Neural cell (in vitro differentiated cells): ENCODE results near the gene GRIA3. TPM values are rescaled to one million over a fixed set of nuclear protein-coding genes. Genes with fewer than 3 reads are reported as not detected.

Experiments used
- H2AFZ ChIP-seq: fragments of 200-600, 300-800 bp; sonication (generic), shearing (Covaris generic); 2 replicates; pipeline ENCODE4 v1.6.0; 2014; ENCODE audit warnings: low read depth, mild to moderate bottlenecking, antibody characterized with exemption, low read length, moderate library complexity
- H3F3A ChIP-seq: fragments of 200-600 bp; shearing (Covaris generic); 2 replicates; pipeline ENCODE4 v1.6.1; 2016; ENCODE audit warnings: mild to moderate bottlenecking, moderate library complexity, mixed read lengths, antibody characterized with exemption, low read length; ENCODE audit not compliant: insufficient read depth, poor library complexity, severe bottlenecking
- H3K27ac ChIP-seq: fragments of 200-600, 300-800 bp; sonication (generic), shearing (Covaris generic); 2 replicates; pipeline ENCODE4 v1.5.1; 2014; ENCODE audit warnings: mild to moderate bottlenecking, low read length, moderate library complexity
- H3K27me3 ChIP-seq: fragments of 300-800, 200-600 bp; sonication (generic), shearing (Covaris generic); 2 replicates; pipeline ENCODE4 v1.6.0; 2014; ENCODE audit warnings: mild to moderate bottlenecking, low read depth, low read length, moderate library complexity; ENCODE audit not compliant: insufficient read depth
- H3K36me3 ChIP-seq: fragments of 300-800, 200-600 bp; sonication (generic), shearing (Covaris generic); 2 replicates; pipeline ENCODE4 v1.5.1; 2014; ENCODE audit warnings: mild to moderate bottlenecking, antibody characterized with exemption, low read length, moderate library complexity; ENCODE audit not compliant: insufficient read depth
- H3K4me2 ChIP-seq: fragments of 300-800, 200-600 bp; sonication (generic), shearing (Covaris generic); 2 replicates; pipeline ENCODE4 v1.6.0; 2014; ENCODE audit warnings: mild to moderate bottlenecking, low read length
- H3K4me3 ChIP-seq: fragments of 300-800, 200-600 bp; sonication (generic), shearing (Covaris generic); 2 replicates; pipeline ENCODE4 v1.5.1; 2014; ENCODE audit warnings: mild to moderate bottlenecking, low read length, moderate library complexity
- H3K79me2 ChIP-seq: fragments of 200-600 bp; shearing (Covaris generic); replicated peaks from 2 replicates; pipeline ENCODE4 v1.6.0; 2014; ENCODE audit warnings: mild to moderate bottlenecking, low read length, moderate library complexity; ENCODE audit not compliant: insufficient read depth
- H3K9ac ChIP-seq: fragments of 300-800, 200-600 bp; sonication (generic), shearing (Covaris generic); 2 replicates; pipeline ENCODE4 v1.6.1; 2016; ENCODE audit warnings: mild to moderate bottlenecking, low read length, mixed read lengths
- H3K9me2 ChIP-seq: fragments of 200-600 bp; shearing (Covaris generic); 2 replicates; pipeline ENCODE4 v1.6.1; 2016; ENCODE audit warnings: mild to moderate bottlenecking, low read length, mixed read lengths; ENCODE audit not compliant: insufficient read depth
- H3K9me3 ChIP-seq: fragments of 200-600, 300-800 bp; sonication (generic), shearing (Covaris generic); 2 replicates; pipeline ENCODE4 v1.6.1; 2016; ENCODE audit warnings: mild to moderate bottlenecking, mixed run types, low read length, moderate library complexity, mixed read lengths
- H4K20me1 ChIP-seq: fragments of 200-600 bp; shearing (Covaris generic); 2 replicates; pipeline ENCODE4 v1.6.1; 2016; ENCODE audit warnings: mild to moderate bottlenecking, mixed run types; ENCODE audit not compliant: insufficient read depth
- EP300 ChIP-seq: fragments of 450-650 bp; conservative IDR thresholded peaks from 2 replicates; pipeline ENCODE4 v1.6.1; 2014; ENCODE audit warnings: antibody characterized with exemption, mild to moderate bottlenecking, moderate library complexity; ENCODE audit not compliant: poor library complexity, severe bottlenecking
- EZH2 ChIP-seq: fragments of 200-600, 300-800 bp; shearing (Covaris generic), sonication (generic); IDR thresholded peaks from 2 replicates; pipeline ENCODE4 v1.6.1; 2014; ENCODE audit warnings: antibody characterized with exemption, low read length, borderline replicate concordance, mild to moderate bottlenecking; ENCODE audit not compliant: insufficient read depth, poor library complexity, severe bottlenecking
- MXI1 ChIP-seq: fragments of 450-650 bp; conservative IDR thresholded peaks from 2 replicates; pipeline ENCODE4 v1.6.1; 2014; ENCODE audit warnings: antibody characterized with exemption, mild to moderate bottlenecking; ENCODE audit not compliant: poor library complexity, severe bottlenecking
- POLR2AphosphoS5 ChIP-seq: IDR thresholded peaks from 2 replicates; pipeline ENCODE4 v1.6.1; 2012
- RAD21 ChIP-seq: fragments of 450-650 bp; conservative IDR thresholded peaks from 2 replicates; pipeline ENCODE4 v1.6.1; 2014; ENCODE audit warnings: antibody characterized with exemption, mild to moderate bottlenecking, moderate library complexity
- SMC3 ChIP-seq: fragments of 450-650 bp; conservative IDR thresholded peaks from 2 replicates; pipeline ENCODE4 v1.6.1; 2014; ENCODE audit warnings: antibody characterized with exemption, mild to moderate bottlenecking, moderate library complexity; ENCODE audit not compliant: poor library complexity
- TAF1 ChIP-seq: IDR thresholded peaks from 2 replicates; pipeline ENCODE4 v1.6.1; 2012; ENCODE audit warnings: low read depth
- polyA plus RNA-seq: library from polyadenylated mRNA; depleted of rRNA; stranded (reverse); fragments of >200 nt; gene quantifications from 2 replicates; pipeline ENCODE4 v1.2.3, GENCODE V29; 2014
- TF ChIP-seq, protein P1 (sequence below): fragments of 450-650 bp; IDR thresholded peaks from 2 replicates; pipeline ENCODE4 v1.5.1; 2014; ENCODE audit warnings: antibody characterized with exemption, mild to moderate bottlenecking, moderate library complexity; ENCODE audit not compliant: poor library complexity, severe bottlenecking
- TF ChIP-seq, protein P2 (sequence below): IDR thresholded peaks from 2 replicates; pipeline ENCODE4 v1.6.1; 2012; ENCODE audit warnings: borderline replicate concordance

The GRIA3 gene
- polyA plus RNA-seq, 1 donor from 2014 or later, result 7.8 TPM

DNA sequence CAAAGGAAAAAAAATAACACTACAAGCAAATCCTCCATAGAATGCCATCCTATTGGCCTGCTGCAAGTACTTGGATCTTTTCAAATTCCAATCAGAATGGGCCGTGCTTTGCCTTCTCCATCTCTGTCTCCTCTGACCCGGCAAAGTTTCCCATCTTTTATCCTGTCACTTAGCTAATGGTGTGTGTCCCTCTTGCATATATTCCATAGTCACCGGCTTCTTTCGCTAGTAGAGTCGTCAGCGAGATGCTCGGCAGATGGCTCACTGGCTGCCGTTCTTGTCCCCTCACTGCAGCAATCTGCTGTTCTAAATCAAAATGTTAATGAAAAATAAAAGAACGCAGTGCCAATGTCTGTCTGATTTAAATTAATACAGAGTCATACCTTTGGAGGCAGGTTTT, 22.1 kb downstream of the GRIA3 start:
- TF ChIP-seq, protein P1, sequence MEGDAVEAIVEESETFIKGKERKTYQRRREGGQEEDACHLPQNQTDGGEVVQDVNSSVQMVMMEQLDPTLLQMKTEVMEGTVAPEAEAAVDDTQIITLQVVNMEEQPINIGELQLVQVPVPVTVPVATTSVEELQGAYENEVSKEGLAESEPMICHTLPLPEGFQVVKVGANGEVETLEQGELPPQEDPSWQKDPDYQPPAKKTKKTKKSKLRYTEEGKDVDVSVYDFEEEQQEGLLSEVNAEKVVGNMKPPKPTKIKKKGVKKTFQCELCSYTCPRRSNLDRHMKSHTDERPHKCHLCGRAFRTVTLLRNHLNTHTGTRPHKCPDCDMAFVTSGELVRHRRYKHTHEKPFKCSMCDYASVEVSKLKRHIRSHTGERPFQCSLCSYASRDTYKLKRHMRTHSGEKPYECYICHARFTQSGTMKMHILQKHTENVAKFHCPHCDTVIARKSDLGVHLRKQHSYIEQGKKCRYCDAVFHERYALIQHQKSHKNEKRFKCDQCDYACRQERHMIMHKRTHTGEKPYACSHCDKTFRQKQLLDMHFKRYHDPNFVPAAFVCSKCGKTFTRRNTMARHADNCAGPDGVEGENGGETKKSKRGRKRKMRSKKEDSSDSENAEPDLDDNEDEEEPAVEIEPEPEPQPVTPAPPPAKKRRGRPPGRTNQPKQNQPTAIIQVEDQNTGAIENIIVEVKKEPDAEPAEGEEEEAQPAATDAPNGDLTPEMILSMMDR, result no peak
- TF ChIP-seq TAF1 (no peak), POLR2AphosphoS5 (no peak)
- no peaks in the 10 kb centered on the region for H3K27me3 ChIP-seq
- H3K4me3 ChIP-seq, result no peak overlapping the region

DNA sequence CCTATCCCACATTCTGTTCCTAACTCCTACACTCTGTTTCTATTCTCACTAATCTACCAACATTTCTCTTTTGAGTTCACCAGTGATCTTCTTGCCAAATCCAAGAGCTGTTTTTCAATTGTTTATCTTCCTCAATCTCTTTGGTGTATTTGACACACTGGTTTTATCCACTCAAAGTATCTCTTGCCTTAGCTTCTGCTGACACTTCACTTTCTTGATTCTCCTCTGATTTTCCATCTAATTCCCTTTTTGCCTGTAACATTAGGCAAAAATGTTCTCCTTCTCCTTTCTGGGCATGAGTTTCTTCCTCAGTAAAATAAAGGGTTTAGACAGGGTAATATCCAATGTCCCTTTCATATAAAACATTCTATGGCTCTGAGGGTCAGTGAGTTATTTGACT, 26.2 kb downstream of the GRIA3 start:
- no peaks in the 10 kb centered on the region for H3K9me3 ChIP-seq
- H3K27ac ChIP-seq, result no peak overlapping the region
- H3K4me3 ChIP-seq, result no peak overlapping the region
- no peaks in the 10 kb centered on the region for H3K36me3 ChIP-seq
- H3K9ac ChIP-seq, result no peak overlapping the region
- no peaks in the 10 kb centered on the region for H4K20me1 ChIP-seq
- no peaks in the 10 kb centered on the region for H3K27me3 ChIP-seq
- H2AFZ ChIP-seq, result no peak overlapping the region
- TF ChIP-seq EP300 (no peak), TAF1 (no peak), POLR2AphosphoS5 (no peak)
- TF ChIP-seq, protein P2, sequence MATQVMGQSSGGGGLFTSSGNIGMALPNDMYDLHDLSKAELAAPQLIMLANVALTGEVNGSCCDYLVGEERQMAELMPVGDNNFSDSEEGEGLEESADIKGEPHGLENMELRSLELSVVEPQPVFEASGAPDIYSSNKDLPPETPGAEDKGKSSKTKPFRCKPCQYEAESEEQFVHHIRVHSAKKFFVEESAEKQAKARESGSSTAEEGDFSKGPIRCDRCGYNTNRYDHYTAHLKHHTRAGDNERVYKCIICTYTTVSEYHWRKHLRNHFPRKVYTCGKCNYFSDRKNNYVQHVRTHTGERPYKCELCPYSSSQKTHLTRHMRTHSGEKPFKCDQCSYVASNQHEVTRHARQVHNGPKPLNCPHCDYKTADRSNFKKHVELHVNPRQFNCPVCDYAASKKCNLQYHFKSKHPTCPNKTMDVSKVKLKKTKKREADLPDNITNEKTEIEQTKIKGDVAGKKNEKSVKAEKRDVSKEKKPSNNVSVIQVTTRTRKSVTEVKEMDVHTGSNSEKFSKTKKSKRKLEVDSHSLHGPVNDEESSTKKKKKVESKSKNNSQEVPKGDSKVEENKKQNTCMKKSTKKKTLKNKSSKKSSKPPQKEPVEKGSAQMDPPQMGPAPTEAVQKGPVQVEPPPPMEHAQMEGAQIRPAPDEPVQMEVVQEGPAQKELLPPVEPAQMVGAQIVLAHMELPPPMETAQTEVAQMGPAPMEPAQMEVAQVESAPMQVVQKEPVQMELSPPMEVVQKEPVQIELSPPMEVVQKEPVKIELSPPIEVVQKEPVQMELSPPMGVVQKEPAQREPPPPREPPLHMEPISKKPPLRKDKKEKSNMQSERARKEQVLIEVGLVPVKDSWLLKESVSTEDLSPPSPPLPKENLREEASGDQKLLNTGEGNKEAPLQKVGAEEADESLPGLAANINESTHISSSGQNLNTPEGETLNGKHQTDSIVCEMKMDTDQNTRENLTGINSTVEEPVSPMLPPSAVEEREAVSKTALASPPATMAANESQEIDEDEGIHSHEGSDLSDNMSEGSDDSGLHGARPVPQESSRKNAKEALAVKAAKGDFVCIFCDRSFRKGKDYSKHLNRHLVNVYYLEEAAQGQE, result no peak
- H3K9me2 ChIP-seq, result no peaks in the 10 kb centered on the region
- H3K4me2 ChIP-seq, result no peak overlapping the region
- no peaks in the 10 kb centered on the region for H3F3A ChIP-seq
- H3K79me2 ChIP-seq, result no peaks in the 10 kb centered on the region

More for the DNA sequence above, 22.1 kb downstream of the GRIA3 start:
- H3K79me2 ChIP-seq, result no peaks in the 10 kb centered on the region
- no peak overlapping the region for H3K9ac ChIP-seq
- H3K9me2 ChIP-seq, result no peaks in the 10 kb centered on the region
- no peak overlapping the region for H2AFZ ChIP-seq
- no peaks in the 10 kb centered on the region for H3K36me3 ChIP-seq
- no peaks in the 10 kb centered on the region for H4K20me1 ChIP-seq
- no peak overlapping the region for H3K27ac ChIP-seq
- H3K9me3 ChIP-seq, result no peaks in the 10 kb centered on the region
- H3F3A ChIP-seq, result no peaks in the 10 kb centered on the region
- H3K4me2 ChIP-seq, result no peak overlapping the region

DNA sequence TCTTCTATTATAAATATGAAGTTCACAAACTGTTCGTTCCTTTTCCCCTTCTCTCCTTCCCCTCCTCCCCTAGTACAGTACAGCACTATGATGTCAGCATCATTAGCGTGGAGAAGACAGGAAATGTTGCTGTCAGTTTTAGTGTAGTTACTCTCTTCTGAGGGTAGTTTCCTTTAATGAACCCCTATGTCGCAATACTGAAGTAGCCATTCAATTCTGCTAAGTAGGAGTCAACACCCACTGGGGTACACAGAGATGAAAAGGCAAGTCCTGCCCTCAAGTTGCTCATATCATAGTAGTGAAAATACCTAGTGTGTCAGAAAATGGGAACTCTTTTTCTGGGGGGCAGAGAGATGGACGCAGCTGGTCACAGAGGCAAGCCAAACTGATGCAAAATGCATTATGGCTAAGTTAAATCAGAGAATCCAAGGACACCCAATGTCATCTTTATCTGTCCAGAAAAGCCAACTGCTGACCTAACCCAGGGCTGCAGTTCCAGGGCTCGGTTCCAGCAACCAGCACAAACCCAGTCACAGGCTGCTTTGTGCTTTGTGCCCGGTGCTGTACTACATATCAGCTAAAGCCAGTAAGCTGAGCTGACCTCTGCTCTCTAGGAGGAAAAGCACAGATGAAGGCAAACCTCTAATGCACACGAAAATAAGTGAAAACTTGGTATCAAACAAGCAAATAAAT, 31.5 kb downstream of the GRIA3 start:
- TF ChIP-seq EP300 (no peak), RAD21 (no peak), SMC3 (no peak), EZH2 (no peak), MXI1 (no peak), POLR2AphosphoS5 (no peak), TAF1 (no peak)
- TF ChIP-seq, protein P1, result no peak
- TF ChIP-seq, protein P2, result no peak
- no peak overlapping the region for H3K27ac ChIP-seq

More for the DNA sequence above, 31.5 kb downstream of the GRIA3 start:
- H3K27me3 ChIP-seq, result no peaks in the 10 kb centered on the region
- no peak overlapping the region for H2AFZ ChIP-seq
- H3K9ac ChIP-seq, result no peak overlapping the region
- H4K20me1 ChIP-seq, result no peaks in the 10 kb centered on the region
- H3K36me3 ChIP-seq, result no peaks in the 10 kb centered on the region
- no peaks in the 10 kb centered on the region for H3K9me2 ChIP-seq
- no peaks in the 10 kb centered on the region for H3K79me2 ChIP-seq
- no peaks in the 10 kb centered on the region for H3F3A ChIP-seq
- H3K9me3 ChIP-seq, result no peaks in the 10 kb centered on the region
- no peak overlapping the region for H3K4me3 ChIP-seq
- no peak overlapping the region for H3K4me2 ChIP-seq
